Measurements from ENCODE around the gene CARHSP1. TPM values are rescaled to one million over a fixed set of nuclear protein-coding genes. Genes with fewer than 3 reads are reported as not detected.

Gene CARHSP1
- total and polyA plus RNA-seq, 2 of the 8 experiments (the other 6 are each of a cell fraction or from before 2014, with no cell fraction given) = 292 to 300 TPM

DNA sequence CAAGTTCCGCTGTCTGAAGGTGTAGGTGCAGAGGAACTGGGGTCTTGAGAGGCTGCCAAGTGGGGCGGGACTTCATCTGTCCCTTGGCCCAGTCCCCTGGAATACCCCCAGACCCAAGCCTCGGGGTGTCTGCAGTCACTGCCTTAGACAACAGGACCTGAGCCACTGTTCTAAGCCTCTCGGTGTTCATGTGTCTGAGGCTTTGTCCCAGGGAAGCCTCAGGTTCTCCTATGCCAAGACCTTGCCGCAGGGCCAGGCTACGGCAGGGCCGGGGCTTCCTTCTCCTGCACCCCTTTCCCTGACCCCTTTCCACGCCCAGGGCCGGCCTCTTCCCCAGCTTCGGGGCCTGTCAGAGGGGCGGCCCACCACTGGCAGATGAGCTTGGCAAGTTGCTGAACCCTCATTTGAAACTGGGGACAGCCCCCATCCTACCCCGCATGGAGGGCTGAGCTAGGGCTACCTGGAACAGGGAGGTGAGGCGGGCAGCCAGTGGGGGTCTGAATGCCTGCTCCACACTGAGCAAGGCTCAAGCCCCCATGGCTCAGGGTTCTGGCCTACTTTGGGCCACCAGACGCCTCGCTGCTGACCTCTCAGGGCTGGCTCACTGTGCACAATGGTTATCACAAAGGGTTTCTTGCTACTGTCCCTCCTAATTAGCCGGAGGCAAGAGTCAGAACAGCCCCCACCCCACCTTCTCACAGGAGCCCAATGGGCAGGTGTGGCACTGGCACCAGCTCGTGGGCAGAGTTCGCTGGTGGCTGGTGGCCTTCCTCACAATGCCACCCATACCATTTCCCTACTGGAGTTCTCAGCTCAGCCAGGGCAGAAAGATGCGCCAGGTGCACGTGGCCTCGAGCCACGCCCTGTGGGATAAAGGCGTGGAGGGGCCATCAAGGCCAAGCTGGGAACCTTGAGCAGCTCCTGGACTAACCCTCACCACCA is 20.4 kb upstream of the CARHSP1 start:
- Histone ChIP-seq H2BK15ac (ENCODE audit: low read length) (no peak overlapping the region), H4K8ac (ENCODE audit: extremely low read depth, insufficient read depth, low read length) (peak overlapping the region; percentile 47; the same call in 1 of the 2 replicates), H2AFZ (ENCODE audit: low read length) (no peak overlapping the region), H3K4me2 (ENCODE audit: insufficient read depth in 1 of 2, low read depth in 2 of 2, low read length in 2 of 2) (no peak overlapping the region), H3K56ac (replicated peaks; ENCODE audit: insufficient read length, low read depth, low read length) (no peak overlapping the region), H3K9ac (replicated peaks in 1 of 4; ENCODE audit: extremely low read depth in 1 of 4, low read depth in 3 of 4, low read length in 3 of 4) (no peak overlapping the region), H2BK12ac (ENCODE audit: low read depth, low read length) (no peak overlapping the region), H3K23ac (ENCODE audit: insufficient read length) (no peak overlapping the region), H3K27ac (ENCODE audit: low read depth, low read length) (no peak overlapping the region), H3K18ac (ENCODE audit: extremely low read depth, low read length) (no peak overlapping the region), H2BK5ac (ENCODE audit: low read depth, low read length) (peak overlapping the region; percentile 35; the same call in 1 of the 2 replicates), H2AK5ac (ENCODE audit: low read depth, low read length) (no peak overlapping the region), H3K36me3 (ENCODE audit: control insufficient read depth in 2 of 4, insufficient read depth in 4 of 4, low read length in 3 of 4) (peaks cover 18 to 39% (median 24%) of the 10 kb centered on the region in 4 experiments), H2BK20ac (ENCODE audit: low read length) (no peak overlapping the region), H3K79me1 (ENCODE audit: low read depth, low read length) (no peaks in the 10 kb centered on the region), H4K91ac (replicated peaks; ENCODE audit: insufficient read length, low read length) (no peak overlapping the region), H3K4me1 (replicated peaks in 1 of 4; ENCODE audit: control insufficient read depth in 3 of 4, insufficient read depth in 4 of 4, low read length in 3 of 4) (peaks cover 0 to 17% (median 9%) of the 10 kb centered on the region in 4 experiments; a peak in 5 of 7 replicates), H3K9me3 (ENCODE audit: insufficient read depth in 2 of 2, low read depth in 1 of 2, low read length in 1 of 2) (no peaks in the 10 kb centered on the region), H3K4ac (replicated peaks; ENCODE audit: insufficient read length, low read depth, low read length) (no peak overlapping the region), H4K5ac (ENCODE audit: insufficient read length, low read depth, low read length) (no peak overlapping the region), H4K20me1 (replicated peaks in 1 of 2; ENCODE audit: control insufficient read depth in 1 of 2, insufficient read depth in 2 of 2, low read length in 2 of 2) (peaks cover 2 to 15% of the 10 kb centered on the region in 2 experiments), H3K27me3 (replicated peaks in 1 of 4; ENCODE audit: control insufficient read depth in 3 of 4, extremely low read depth in 1 of 4, insufficient read depth in 3 of 4, low read length in 3 of 4) (no peaks in the 10 kb centered on the region), H3K23me2 (ENCODE audit: low read depth, low read length) (no peaks in the 10 kb centered on the region), H3K14ac (ENCODE audit: insufficient read length) (no peak overlapping the region), H2BK120ac (replicated peaks; ENCODE audit: low read depth, low read length) (no peak overlapping the region), H3K79me2 (ENCODE audit: control insufficient read depth in 1 of 2, insufficient read depth in 2 of 2, low read length in 2 of 2) (no peaks in the 10 kb centered on the region), H3K4me3 (ENCODE audit: extremely low read depth in 1 of 4, insufficient read depth in 2 of 4, low read depth in 3 of 4, low read length in 4 of 4) (no peak overlapping the region)
- TF ChIP-seq FOSL1 (IDR thresholded peaks at IDR 0.05; ENCODE audit: insufficient read depth, low read depth, low read length) (no peak), POLR2AphosphoS5 (IDR thresholded peaks at IDR 0.05; ENCODE audit: low read depth, low read length) (0 out of 2 replicates have a peak, but pooled peaks have one; percentile 16)
- ChIA-PET CTCF (ENCODE audit: partially characterized antibody) (interaction anchor here (0.7 to 3.3 kb wide), 10 partner anchors 9 to 232 kb away, joined by 3 to 12 read pairs (median 3); no protein-coding TSS in a partner anchor), POLR2A (ENCODE audit: partially characterized antibody) (interaction anchor here (1.0 to 2.4 kb wide), 5 partner anchors 8 to 102 kb away, joined by 3 to 9 read pairs (median 5); no protein-coding TSS in a partner anchor)
- WGBS, 2 experiments (ENCODE audit: extremely low coverage in 1 of 2, insufficient coverage in 1 of 2, insufficient read length in 1 of 2, insufficient replicate concordance in 2 of 2, low coverage in 1 of 2, low lambda C conversion rate in 2 of 2, missing lambda C conversion rate in 1 of 2) = 85% methylated on average over 19 of the region's 23 CpGs; no CpG with 5 or more reads in 1 of the 2 experiments
- DNase-seq (ENCODE audit: low read depth in 1 of 2, low spot score in 2 of 2) (no peak), FAIRE-seq (no peak)
